Activated T-cell treated with anti-CD3 and anti-CD28 coated beads for 1 hour (primary cell): ENCODE measurements around the gene MTUS2.
"Not testable (repeated sequence)": the region's sequence is repeated elsewhere in the genome, so short reads cannot be mapped to it uniquely, and the experiment has no call there.

Experiments used
- DNase-seq: peaks from one replicate; pipeline ENCODE4 v3.0.0-alpha.2; 2020; ENCODE audit warnings: low read depth

MTUS2 gene

GRCh38 chr13:28958441-28958840 lies 138.3 kb downstream of the MTUS2 start:
- DNase-seq, result no peak

GRCh38 chr13:28964052-28964451 lies 143.9 kb downstream of the MTUS2 start:
- no peak for DNase-seq

GRCh38 chr13:28964803-28965202 lies 144.7 kb downstream of the MTUS2 start:
- DNase-seq, result no peak

- no peak for DNase-seq
Observed at GRCh38 chr13:28967029-28967915, 147.1 kb downstream of the MTUS2 start.

GRCh38 chr13:28976195-28976594 lies 156.1 kb downstream of the MTUS2 start:
- no peak for DNase-seq

GRCh38 chr13:28976636-28977035 lies 156.5 kb downstream of the MTUS2 start:
- DNase-seq, result no peak

- no peak for DNase-seq
Observed at GRCh38 chr13:28978574-28978973, 158.4 kb downstream of the MTUS2 start.

GRCh38 chr13:28981530-28981929 lies 161.4 kb downstream of the MTUS2 start:
- DNase-seq, result no peak

GRCh38 chr13:28983641-28984040 lies 163.5 kb downstream of the MTUS2 start:
- DNase-seq, result no peak

GRCh38 chr13:28984326-28984725 lies 164.2 kb downstream of the MTUS2 start:
- DNase-seq, result no peak

GRCh38 chr13:28984825-28985224 lies 164.7 kb downstream of the MTUS2 start:
- DNase-seq, result no peak

GRCh38 chr13:28990378-28990777 lies 170.2 kb downstream of the MTUS2 start:
- not testable (repeated sequence) for DNase-seq

- DNase-seq, result no peak
Observed at GRCh38 chr13:28991764-28992163, 171.6 kb downstream of the MTUS2 start.

GRCh38 chr13:29000826-29001225 lies 180.7 kb downstream of the MTUS2 start:
- no peak for DNase-seq

- no peak for DNase-seq
Observed at GRCh38 chr13:29005035-29005762, 185.1 kb downstream of the MTUS2 start.

- no peak for DNase-seq
Observed at GRCh38 chr13:29005763-29006120, 185.6 kb downstream of the MTUS2 start.

- DNase-seq, result no peak
Observed at GRCh38 chr13:29006359-29006850, 186.3 kb downstream of the MTUS2 start.

GRCh38 chr13:29008296-29008695 lies 188.2 kb downstream of the MTUS2 start:
- no peak for DNase-seq

GRCh38 chr13:29020314-29020713 lies 200.2 kb downstream of the MTUS2 start:
- no peak for DNase-seq

GRCh38 chr13:29021311-29021710 lies 201.2 kb downstream of the MTUS2 start:
- no peak for DNase-seq

- no peak for DNase-seq
Observed at GRCh38 chr13:29021717-29022116, 201.6 kb downstream of the MTUS2 start.

GRCh38 chr13:29022410-29022809 lies 202.3 kb downstream of the MTUS2 start:
- no peak for DNase-seq

- DNase-seq, result no peak
Observed at GRCh38 chr13:29022968-29023367, 202.8 kb downstream of the MTUS2 start.
